T47D (cell line): ENCODE results near the gene APOBEC3C.
"Not testable (repeated sequence)": the region's sequence is repeated elsewhere in the genome, so short reads cannot be mapped to it uniquely, and the experiment has no call there.

ENCODE experiments used
- DNase-seq, 2 experiments: peaks; one replicate each; pipeline versions ENCODE4 v3.0.0 to v3.0.0-alpha.2; 2011 to 2012; ENCODE audit warnings: low read depth in 1 of 2, low spot score in 1 of 2
- JUND ChIP-seq: IDR thresholded peaks from 2 replicates; pipeline ENCODE4 v1.6.1; 2012; ENCODE audit warnings: low read depth
- in situ Hi-C: cut with HindIII; loops from 2 replicates; pipeline ENCODE4 v1.10.0; 2016; ENCODE audit warnings: low sequenced_read_pairs, low pct_unique_long_range_greater_than_20kb

APOBEC3C gene

DNA sequence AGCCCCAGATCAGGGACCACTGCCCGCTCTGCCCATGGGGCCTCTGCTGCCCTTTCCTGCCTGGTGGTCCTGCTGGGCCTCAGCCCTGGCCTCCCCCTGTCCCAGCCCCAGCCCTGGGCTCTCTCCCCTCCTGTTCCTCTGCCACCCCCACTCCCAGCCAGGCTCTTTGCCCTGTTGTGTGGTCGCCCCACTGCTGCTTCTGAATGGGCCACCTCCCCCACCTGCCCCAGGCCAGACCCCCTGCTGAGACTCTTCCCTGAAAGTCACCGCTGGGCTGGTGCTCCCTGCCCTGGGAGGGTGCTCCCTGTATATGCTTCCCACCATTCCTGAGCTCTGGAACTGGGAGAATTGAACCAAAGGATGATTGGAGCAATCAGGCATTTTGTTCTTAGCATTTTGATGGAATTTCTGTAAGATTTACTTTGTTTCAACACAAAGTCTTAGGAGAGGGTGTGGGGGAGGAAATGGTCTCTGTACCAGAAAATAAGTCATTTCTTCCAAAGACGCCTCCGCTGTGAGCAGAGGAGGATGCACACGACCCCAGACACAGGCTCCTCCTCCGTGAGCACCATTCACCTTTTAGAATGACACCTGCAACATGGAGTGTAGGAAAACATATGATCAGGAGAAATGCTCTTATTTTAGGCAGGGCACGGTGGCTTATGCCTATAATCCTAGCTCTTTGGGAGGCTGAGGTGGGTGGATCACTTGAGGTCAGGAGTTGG is 26.7 kb upstream of the APOBEC3C start:
- in situ Hi-C loops: no loop called here
- no peak for DNase-seq
- TF ChIP-seq JUND: no peak

DNA sequence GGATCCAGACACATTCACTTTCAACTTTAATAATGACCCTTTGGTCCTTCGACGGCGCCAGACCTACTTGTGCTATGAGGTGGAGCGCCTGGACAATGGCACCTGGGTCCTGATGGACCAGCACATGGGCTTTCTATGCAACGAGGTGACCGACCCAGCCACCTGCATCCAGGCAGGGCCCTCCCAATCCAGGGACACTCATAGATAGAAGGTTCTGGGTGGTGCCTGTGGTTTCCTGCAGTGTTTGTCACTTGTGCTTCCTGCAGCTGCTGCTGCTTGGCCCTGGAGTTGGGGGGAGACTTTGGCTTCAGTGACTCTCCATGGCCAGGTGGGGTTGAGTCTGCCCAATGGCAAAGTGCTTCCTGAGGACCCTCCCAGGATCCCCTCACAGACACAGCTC is 24.6 kb upstream of the APOBEC3C start:
- in situ Hi-C loops: no loop called here
- no peak for TF ChIP-seq JUND
- no peak for DNase-seq

DNA sequence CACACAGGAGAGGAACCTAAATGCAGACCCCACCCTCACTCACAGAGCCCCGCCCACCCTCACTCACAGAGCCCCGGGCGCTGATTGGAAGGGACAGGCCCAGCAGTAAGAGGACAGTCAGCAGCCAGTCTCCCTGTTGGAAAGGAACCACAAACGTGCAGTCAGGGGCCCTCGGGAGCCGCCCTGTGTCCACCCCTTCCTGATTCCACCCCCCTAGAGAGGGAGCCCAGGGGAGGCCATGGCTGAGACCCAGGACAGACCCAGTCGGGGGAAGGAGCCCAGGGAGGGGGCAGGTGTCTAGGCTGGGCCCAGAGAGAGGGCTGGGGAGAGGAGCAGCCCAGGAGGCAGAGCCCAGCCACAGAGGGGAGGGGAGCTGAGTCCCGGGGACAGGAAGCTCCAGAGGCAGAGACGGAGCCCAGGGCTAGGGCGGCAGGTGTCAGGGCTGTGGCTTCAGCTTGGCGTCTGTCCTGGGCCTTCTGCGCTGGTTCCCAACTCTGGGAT is 21.1 kb upstream of the APOBEC3C start:
- DNase-seq, in situ Hi-C loops: not testable (repeated sequence)

DNA sequence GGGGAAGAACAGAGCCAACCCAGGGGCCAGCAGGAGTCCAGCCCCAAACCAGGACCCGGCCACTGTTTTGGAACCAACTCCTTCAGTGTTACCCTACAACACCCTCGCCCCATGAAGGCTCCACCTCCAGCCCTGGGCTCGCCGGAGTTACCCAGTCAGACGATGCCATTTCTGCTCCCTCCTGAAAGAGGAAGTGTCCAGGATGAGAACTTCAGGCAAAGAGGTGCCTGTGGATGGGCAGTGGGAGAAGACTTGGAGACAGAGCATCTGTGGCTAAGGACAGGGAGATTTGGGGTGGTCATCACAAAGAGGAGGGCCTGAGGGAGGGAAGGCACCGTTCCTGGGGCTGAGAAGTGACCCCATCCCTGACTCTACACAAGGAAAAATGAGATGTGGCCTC is 18.0 kb upstream of the APOBEC3C start:
- no peak for TF ChIP-seq JUND
- in situ Hi-C loops: no loop called here
- no peak for DNase-seq

DNA sequence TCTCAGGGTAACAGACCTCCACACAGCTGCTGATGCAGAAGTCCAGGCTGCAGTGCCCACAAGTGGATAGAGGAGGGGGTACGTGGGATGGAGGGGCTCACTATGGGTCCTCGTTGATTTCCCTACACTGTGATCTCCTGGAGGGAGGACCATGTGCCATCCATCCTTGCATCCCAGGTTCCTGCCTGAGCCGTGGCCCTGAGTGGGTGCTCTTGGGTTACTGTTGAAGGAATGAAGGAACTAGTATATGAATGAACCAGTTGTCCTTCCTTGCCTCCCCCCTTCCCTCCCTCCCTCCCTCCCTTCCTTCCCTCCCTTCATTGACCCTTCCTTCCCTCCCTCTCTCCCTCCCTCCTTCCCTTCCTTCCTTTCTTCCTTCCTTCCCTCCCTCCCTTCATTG is 16.5 kb upstream of the APOBEC3C start:
- in situ Hi-C loops: no loop called here
- no peak for TF ChIP-seq JUND
- DNase-seq: no peak

DNA sequence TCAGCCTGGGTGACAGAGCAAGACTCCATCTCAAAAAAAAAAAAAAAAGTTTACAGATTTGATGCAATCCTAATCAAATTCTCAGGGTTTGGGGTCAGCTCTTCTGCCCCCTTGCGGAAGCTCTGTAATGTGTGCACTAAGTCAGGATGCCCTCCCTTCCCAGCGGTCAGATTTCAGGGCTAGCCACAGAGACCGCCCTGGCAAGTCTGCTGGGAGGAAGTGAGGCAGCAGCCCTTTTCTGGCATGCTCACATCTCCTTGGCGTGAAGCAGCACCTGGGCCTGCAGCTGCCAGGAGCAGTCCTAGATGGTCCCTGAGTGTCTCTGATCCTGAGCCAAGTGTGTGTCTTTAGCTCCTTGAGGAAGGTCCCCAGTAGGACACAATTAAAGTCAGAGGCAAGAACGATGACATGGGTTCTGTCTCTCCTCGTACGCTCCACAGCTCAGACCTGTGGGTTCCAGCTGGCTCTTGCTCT is 10.9 kb upstream of the APOBEC3C start:
- no peak for TF ChIP-seq JUND
- peak; percentile 47 to 78 for DNase-seq
- in situ Hi-C loops: no loop called here

DNA sequence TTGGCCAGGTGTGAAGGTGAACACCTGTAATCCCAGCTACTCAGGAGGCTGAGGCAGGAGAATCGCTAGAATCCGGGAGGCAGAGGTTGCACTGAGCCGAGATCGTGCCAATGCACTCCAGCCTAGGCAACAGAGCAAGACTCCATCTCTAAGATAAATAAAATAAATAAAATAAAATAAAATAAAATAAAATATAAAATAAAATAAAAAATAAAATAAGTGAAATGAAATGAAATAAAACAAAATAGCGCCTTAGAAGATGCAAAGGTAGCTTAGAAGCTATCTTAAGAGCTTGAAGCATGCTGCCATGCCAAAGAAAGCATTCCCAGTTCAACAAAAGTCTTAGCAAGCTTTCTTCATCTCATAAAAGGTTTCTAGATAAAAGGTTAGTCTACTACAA is 6.9 kb upstream of the APOBEC3C start:
- in situ Hi-C loops: no loop called here
- no peak for DNase-seq
- no peak for TF ChIP-seq JUND

DNA sequence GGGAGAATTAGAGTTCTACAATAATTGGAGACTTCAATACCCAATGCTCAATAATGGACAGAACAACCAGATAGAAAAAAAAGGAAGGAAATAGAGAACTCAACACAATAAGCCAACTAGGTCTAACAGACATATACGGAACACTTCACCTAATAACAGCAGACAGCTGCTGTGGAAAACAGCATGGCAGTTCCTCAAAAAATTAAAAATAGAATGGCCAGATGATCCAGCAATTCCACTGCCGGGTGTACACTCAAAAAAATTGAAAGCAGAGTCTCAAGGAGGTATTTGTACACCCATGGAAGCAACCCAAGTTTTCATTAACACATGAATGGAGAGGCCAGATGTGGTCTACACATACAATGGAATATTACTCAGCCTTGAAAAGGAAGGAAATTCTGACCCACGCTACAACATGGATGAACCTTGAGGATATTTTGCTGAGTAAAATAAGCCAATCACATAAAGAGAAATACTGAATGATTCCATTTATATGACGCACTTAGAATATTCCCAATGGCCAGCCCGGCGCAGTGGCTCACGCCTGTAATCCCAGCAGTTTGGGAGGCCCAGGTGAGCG is 5.7 kb upstream of the APOBEC3C start:
- in situ Hi-C loops, DNase-seq: not testable (repeated sequence)

DNA sequence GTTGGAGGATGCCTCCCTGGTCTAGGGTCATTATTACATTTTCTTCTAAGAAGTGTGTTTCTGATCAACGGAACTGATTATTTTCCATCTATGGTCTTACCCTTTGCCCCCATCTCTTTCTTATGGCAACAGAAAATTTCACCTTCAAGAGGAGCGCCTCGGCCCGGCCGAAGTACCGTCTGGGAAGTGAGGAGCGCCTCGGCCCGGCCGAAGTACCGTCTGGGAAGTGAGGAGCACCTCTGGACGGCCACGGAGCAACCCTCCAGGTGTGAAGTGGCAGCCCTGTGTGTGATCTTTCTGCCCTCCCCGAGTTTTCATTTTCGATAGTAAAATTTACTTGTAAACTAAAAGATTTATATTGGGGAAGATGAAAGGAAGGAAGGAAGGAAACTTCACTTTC is 3.1 kb upstream of the APOBEC3C start:
- TF ChIP-seq JUND: no peak
- in situ Hi-C loops: no loop called here
- DNase-seq: no peak

DNA sequence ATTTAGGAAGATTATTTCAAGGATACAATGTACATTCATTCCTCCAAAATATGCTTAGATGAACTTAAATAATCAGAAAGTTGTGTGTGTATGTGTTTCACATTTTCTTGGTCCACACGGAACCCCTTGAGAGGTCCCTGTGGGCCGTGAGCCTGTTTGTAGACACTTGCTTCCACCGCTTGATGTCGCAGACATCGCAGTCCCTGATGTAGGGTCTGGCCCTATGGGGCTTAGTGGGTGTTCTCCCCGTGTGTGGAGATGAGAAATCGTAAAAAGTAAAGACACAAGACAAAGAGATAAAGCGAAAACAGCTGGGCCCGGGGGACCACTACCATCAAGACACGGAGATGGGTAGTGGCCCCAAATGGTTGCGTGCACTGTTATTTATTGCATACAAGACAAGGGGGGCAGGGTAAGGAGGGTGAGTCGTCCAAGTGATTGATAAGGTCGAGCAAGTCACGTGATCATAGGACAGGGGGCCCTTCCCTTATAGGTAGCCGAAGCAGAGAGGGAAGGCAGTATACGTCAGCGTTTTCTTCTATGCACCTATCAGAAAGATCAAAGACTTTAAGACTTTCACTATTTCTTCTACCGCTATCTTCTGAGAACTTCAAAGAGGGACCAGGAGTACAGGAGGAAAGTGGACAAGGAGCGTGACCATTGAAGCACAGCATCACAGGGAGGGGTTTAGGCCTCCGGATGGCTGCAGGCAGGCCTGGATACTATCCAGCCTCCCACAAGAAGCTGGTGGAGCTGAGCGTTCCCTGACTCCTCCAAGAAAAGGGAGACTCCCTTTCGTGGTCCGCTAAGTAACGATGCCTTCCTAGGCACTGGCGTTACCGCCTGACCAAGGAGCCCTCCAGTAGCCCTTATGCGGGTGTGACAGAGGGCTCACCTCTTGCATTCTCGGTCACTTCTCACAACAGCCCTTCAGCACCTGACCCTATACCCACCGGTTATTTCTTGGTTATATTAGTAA is 1.2 kb upstream of the APOBEC3C start:
- in situ Hi-C loops: no loop called here
- TF ChIP-seq JUND: no peak
- no peak for DNase-seq

DNA sequence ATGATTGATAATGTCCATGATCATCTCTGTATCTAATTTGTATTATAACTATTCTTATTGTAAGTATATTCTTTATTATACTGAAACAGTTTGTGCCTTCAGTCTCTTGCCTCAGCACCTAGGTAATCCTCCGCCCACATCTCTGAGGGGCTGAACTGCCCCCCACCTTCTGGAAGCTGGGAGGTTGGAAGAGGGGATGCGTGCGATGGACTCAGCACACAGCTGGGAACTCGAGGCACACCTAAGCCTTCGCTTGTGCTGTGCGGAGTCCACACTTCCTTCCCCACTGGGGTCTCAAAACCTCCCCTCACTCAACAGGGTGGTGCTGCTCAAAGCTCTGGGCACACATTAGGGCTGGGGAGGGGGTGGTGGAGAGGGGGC is 506 bp upstream of the APOBEC3C start:
- DNase-seq, in situ Hi-C loops: not testable (repeated sequence)

DNA sequence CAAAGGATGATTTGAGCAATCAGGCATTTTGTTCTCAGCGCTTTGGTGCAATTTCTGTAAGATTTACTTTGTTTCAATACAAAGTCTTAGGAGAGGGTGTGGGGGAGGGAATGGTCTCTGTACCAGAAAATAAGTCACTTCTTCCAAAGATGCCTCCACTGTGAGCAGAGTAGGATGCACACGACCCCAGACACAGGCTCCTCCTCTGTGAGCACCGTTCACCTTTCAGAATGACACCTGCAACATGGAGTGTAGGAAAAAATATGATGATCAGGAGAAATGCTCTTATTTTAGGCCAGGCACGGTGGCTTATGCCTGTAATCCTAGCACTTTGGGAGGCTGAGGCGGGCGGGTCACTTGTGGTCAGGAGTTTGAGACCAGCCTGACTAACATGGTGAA is 665 bp downstream of the APOBEC3C start:
- in situ Hi-C loops, DNase-seq: not testable (repeated sequence)

DNA sequence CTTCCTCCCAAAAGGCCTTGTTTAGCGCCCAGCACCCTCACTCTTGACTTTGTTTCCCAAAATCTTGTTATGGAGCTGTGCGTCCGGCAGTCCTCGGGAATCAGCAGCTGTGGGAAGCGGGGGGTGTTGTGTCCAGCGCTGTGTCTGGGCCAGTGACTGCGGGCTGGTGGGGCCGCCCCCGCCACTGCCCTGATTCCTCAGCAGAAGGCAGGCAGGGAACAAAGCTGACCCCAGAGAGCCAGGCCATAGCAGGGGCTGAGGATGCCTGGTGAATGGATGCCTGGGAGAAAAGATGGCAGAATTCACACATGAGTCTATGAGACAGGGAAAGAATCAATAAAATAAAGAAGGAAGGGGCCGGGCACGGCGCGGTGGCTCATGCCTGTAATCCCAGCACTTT is 2.5 kb downstream of the APOBEC3C start:
- TF ChIP-seq JUND: no peak
- no peak for DNase-seq
- in situ Hi-C loops: no loop called here
